Astrocyte (in vitro differentiated cells and primary cell): Measurements from ENCODE around the gene XRCC5. TPM values are rescaled to one million over a fixed set of nuclear protein-coding genes. Genes with fewer than 3 reads are reported as not detected.

Source experiments
- DNase-seq: peaks from one replicate; pipeline ENCODE4 v3.0.0-alpha.2; 2010; ENCODE audit warnings: low read depth
- FAIRE-seq: peaks from 2 replicates; lab custom pipeline; 2011; peaks lifted over from hg19 to GRCh38; lab: Jason Lieb, UNC
- H2AFZ ChIP-seq: 2 replicates; pipeline ENCODE4 v1.6.0; 2012; ENCODE audit warnings: low read depth, low read length, inconsistent platforms
- H3K27ac ChIP-seq: 2 replicates; pipeline ENCODE4 v1.5.1; 2011; ENCODE audit warnings: low read depth, low read length, inconsistent platforms
- H3K27me3 ChIP-seq: 2 replicates; pipeline ENCODE4 v1.6.0; 2011; ENCODE audit warnings: low read length, inconsistent platforms; ENCODE audit not compliant: insufficient read depth
- H3K36me3 ChIP-seq: 2 replicates; pipeline ENCODE4 v1.5.1; 2011; ENCODE audit warnings: low read length, inconsistent platforms; ENCODE audit not compliant: insufficient read depth
- H3K4me1 ChIP-seq: 2 replicates; pipeline ENCODE4 v1.5.1; 2011; ENCODE audit warnings: low read length, inconsistent platforms; ENCODE audit not compliant: insufficient read depth
- H3K4me2 ChIP-seq: 2 replicates; pipeline ENCODE4 v1.6.0; 2012; ENCODE audit warnings: low read length, inconsistent platforms
- H3K4me3 ChIP-seq: 2 replicates; pipeline ENCODE4 v1.5.1; 2011; ENCODE audit warnings: low read depth, mild to moderate bottlenecking, low read length, inconsistent platforms; ENCODE audit not compliant: insufficient read depth
- H3K79me2 ChIP-seq: 2 replicates; pipeline ENCODE4 v1.6.0; 2012; ENCODE audit warnings: mild to moderate bottlenecking, low read length, inconsistent platforms; ENCODE audit not compliant: insufficient read depth
- H3K9ac ChIP-seq: 2 replicates; pipeline ENCODE4 v1.6.0; 2012; ENCODE audit warnings: mild to moderate bottlenecking, low read length, inconsistent platforms
- H3K9me3 ChIP-seq: 2 replicates; pipeline ENCODE4 v1.5.1; 2012; ENCODE audit warnings: low read depth, mild to moderate bottlenecking, low read length, inconsistent platforms; ENCODE audit not compliant: insufficient read depth
- H4K20me1 ChIP-seq: 2 replicates; pipeline ENCODE4 v1.6.0; 2012; ENCODE audit warnings: low read length, inconsistent platforms; ENCODE audit not compliant: insufficient read depth
- H3K27ac Mint-ChIP-seq: one replicate; pipeline ENCODE4 v1.8.0; 2021; ENCODE audit warnings: mild to moderate bottlenecking, mixed read lengths; ENCODE audit not compliant: unreplicated experiment
- H3K27me3 Mint-ChIP-seq: one replicate; pipeline ENCODE4 v1.8.0; 2021; ENCODE audit warnings: low read depth, mixed read lengths; ENCODE audit not compliant: unreplicated experiment
- H3K36me3 Mint-ChIP-seq: one replicate; pipeline ENCODE4 v1.8.0; 2021; ENCODE audit warnings: low read depth, mixed read lengths; ENCODE audit not compliant: unreplicated experiment
- H3K4me1 Mint-ChIP-seq: one replicate; pipeline ENCODE4 v1.8.0; 2021; ENCODE audit warnings: low read depth, mixed read lengths; ENCODE audit not compliant: unreplicated experiment
- H3K4me3 Mint-ChIP-seq: one replicate; pipeline ENCODE4 v1.8.0; 2021; ENCODE audit warnings: mild to moderate bottlenecking, moderate library complexity, mixed read lengths; ENCODE audit not compliant: unreplicated experiment
- H3K9me3 Mint-ChIP-seq: one replicate; pipeline ENCODE4 v1.8.0; 2021; ENCODE audit warnings: mild to moderate bottlenecking, mixed read lengths; ENCODE audit not compliant: unreplicated experiment
- CTCF ChIP-seq: IDR thresholded peaks from 2 replicates; pipeline ENCODE4 v1.5.1; 2011; ENCODE audit warnings: low read depth, mild to moderate bottlenecking, inconsistent platforms, low read length, moderate library complexity; ENCODE audit not compliant: insufficient read depth
- EZH2 ChIP-seq: IDR thresholded peaks from 2 replicates; pipeline ENCODE4 v1.6.1; 2012; ENCODE audit warnings: mild to moderate bottlenecking, low read length, inconsistent platforms; ENCODE audit not compliant: insufficient read depth
- total RNA-seq: library from RNA; stranded (reverse); gene quantifications from 2 replicates; pipeline ENCODE4 v1.2.1, GENCODE V29; 2021

Gene XRCC5
- total RNA-seq, 1 donor from 2014 or later, result 249 TPM

- Mint-ChIP-seq H3K36me3 (peaks cover 22% of the 10 kb centered on the region), H3K4me3 (no peak overlapping the region), H3K4me1 (peaks cover 5% of the 10 kb centered on the region), H3K27me3 (no peaks in the 10 kb centered on the region), H3K9me3 (no peaks in the 10 kb centered on the region), H3K27ac (no peak overlapping the region)
- FAIRE-seq, result no peak
- H3K9ac ChIP-seq, result no peak overlapping the region
- no peak overlapping the region for H3K4me2 ChIP-seq
- H3K27ac ChIP-seq, result no peak overlapping the region
- H2AFZ ChIP-seq, result no peak overlapping the region
- H3K9me3 ChIP-seq, result no peaks in the 10 kb centered on the region
- no peak overlapping the region for H3K4me3 ChIP-seq
- peaks cover 51% of the 10 kb centered on the region for H3K36me3 ChIP-seq
- no peak for DNase-seq
- TF ChIP-seq CTCF (no peak), EZH2 (no peak)
- H3K4me1 ChIP-seq, result no peaks in the 10 kb centered on the region
- peaks cover 82% of the 10 kb centered on the region for H3K79me2 ChIP-seq
- H4K20me1 ChIP-seq, result peaks cover 45% of the 10 kb centered on the region
- no peaks in the 10 kb centered on the region for H3K27me3 ChIP-seq
Measured at GRCh38 chr2:216172493-216172892, 63.3 kb downstream of the XRCC5 start.

GRCh38 chr2:216179015-216179414, 69.9 kb downstream of the XRCC5 start:
- no peak for FAIRE-seq
- no peaks in the 10 kb centered on the region for H3K27me3 Mint-ChIP-seq
- H3K4me1 Mint-ChIP-seq, result peaks cover 31% of the 10 kb centered on the region

More at GRCh38 chr2:216179015-216179414, 69.9 kb downstream of the XRCC5 start:
- peaks cover 72% of the 10 kb centered on the region for H4K20me1 ChIP-seq
- Mint-ChIP-seq H3K4me3 (no peak overlapping the region), H3K27ac (no peak overlapping the region), H3K36me3 (peaks cover 35% of the 10 kb centered on the region), H3K9me3 (no peaks in the 10 kb centered on the region)
- DNase-seq, result no peak
- H3K36me3 ChIP-seq, result peaks cover 51% of the 10 kb centered on the region
- no peaks in the 10 kb centered on the region for H3K27me3 ChIP-seq
- TF ChIP-seq CTCF (no peak), EZH2 (no peak)
- peaks cover 98% of the 10 kb centered on the region for H3K79me2 ChIP-seq
- no peak overlapping the region for H3K4me3 ChIP-seq
- no peak overlapping the region for H2AFZ ChIP-seq
- no peak overlapping the region for H3K9ac ChIP-seq
- H3K9me3 ChIP-seq, result no peaks in the 10 kb centered on the region
- H3K4me1 ChIP-seq, result peaks cover 6% of the 10 kb centered on the region
- no peak overlapping the region for H3K4me2 ChIP-seq
- no peak overlapping the region for H3K27ac ChIP-seq
